Astrocyte of the spinal cord (primary cell): ENCODE results near the gene HSPA12B.

Source experiments
- DNase-seq: peaks from one replicate; pipeline ENCODE4 v3.0.0; 2011; ENCODE audit warnings: low read depth, low spot score
- H3K4me3 ChIP-seq: 2 replicates; pipeline ENCODE4 v1.5.1; 2011; ENCODE audit warnings: low read depth, mild to moderate bottlenecking, low read length, moderate library complexity
- CTCF ChIP-seq: IDR thresholded peaks from 2 replicates; pipeline ENCODE4 v1.5.1; 2012; ENCODE audit warnings: low read depth, mild to moderate bottlenecking, low read length, inconsistent platforms
- in situ Hi-C: cut with HindIII; loops from 2 replicates; pipeline ENCODE4 v1.10.0; 2017; ENCODE audit warnings: low sequenced_read_pairs

The HSPA12B gene

GRCh38 chr20:3696745-3697587 lies 35.5 kb upstream of the HSPA12B start:
- no peak for DNase-seq
- TF ChIP-seq CTCF, result no peak
- in situ Hi-C loops, result no loop called here
- no peak overlapping the region for H3K4me3 ChIP-seq

- in situ Hi-C loops, result no loop called here
- H3K4me3 ChIP-seq, result no peak overlapping the region
- DNase-seq, result no peak
- no peak for TF ChIP-seq CTCF
Measured at GRCh38 chr20:3697588-3698305, 34.7 kb upstream of the HSPA12B start.

GRCh38 chr20:3698591-3699001 lies 33.9 kb upstream of the HSPA12B start:
- in situ Hi-C loops, result no loop called here
- TF ChIP-seq CTCF, result no peak
- no peak for DNase-seq
- no peak overlapping the region for H3K4me3 ChIP-seq

- no peak for TF ChIP-seq CTCF
- no peak for DNase-seq
- in situ Hi-C loops, result no loop called here
- H3K4me3 ChIP-seq, result no peak overlapping the region
Measured at GRCh38 chr20:3699037-3699436, 33.4 kb upstream of the HSPA12B start.

GRCh38 chr20:3701061-3701998 lies 31.2 kb upstream of the HSPA12B start:
- TF ChIP-seq CTCF, result no peak
- no peak overlapping the region for H3K4me3 ChIP-seq
- in situ Hi-C loops, result no loop called here
- no peak for DNase-seq

GRCh38 chr20:3702611-3703391 lies 29.7 kb upstream of the HSPA12B start:
- no peak for DNase-seq
- in situ Hi-C loops, result no loop called here
- H3K4me3 ChIP-seq, result no peak overlapping the region
- no peak for TF ChIP-seq CTCF
